Skeletal muscle satellite cell (primary cell): ENCODE data around the gene ATP6V0A1.

ENCODE experiments used
- H3K27me3 ChIP-seq: 2 replicates; pipeline ENCODE4 v1.7.0; 2013; ENCODE audit warnings: low read length; ENCODE audit not compliant: control insufficient read depth, insufficient read depth
- H3K36me3 ChIP-seq: 2 replicates; pipeline ENCODE4 v1.7.0; 2013; ENCODE audit warnings: mild to moderate bottlenecking, control low read depth, low read length; ENCODE audit not compliant: insufficient read depth
- H3K4me1 ChIP-seq: 2 replicates; pipeline ENCODE4 v1.7.0; 2013; ENCODE audit warnings: low read length; ENCODE audit not compliant: control insufficient read depth, insufficient read depth
- H3K4me2 ChIP-seq: 2 replicates; pipeline ENCODE4 v1.7.0; 2013; ENCODE audit warnings: mild to moderate bottlenecking, low read length
- H3K4me3 ChIP-seq: 2 replicates; pipeline ENCODE4 v1.7.0; 2013; ENCODE audit warnings: low read length
- H3K9ac ChIP-seq: 2 replicates; pipeline ENCODE4 v1.7.0; 2013; ENCODE audit warnings: mild to moderate bottlenecking, low read depth, low read length, moderate library complexity
- H3K9me3 ChIP-seq: replicated peaks from 2 replicates; pipeline ENCODE4 v1.7.0; 2013; ENCODE audit warnings: mild to moderate bottlenecking, control low read depth, low read length

ATP6V0A1 gene

DNA sequence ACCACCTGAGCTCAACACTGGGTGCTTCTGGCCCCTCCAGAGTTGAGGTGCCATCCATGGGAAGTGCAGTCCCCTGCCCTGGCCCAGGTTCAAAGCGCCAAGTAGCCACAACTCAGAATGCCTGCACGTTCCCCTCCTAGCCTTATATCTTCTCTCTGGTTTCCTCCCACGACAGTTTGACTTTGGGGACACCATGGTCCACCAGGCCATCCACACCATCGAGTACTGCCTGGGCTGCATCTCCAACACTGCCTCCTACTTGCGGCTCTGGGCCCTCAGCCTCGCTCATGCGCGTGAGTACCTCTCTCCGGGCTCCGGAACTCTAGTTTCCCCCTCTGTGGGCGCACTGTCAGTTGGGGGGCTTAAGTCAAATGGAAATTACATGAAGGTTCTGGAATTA, 55.0 kb downstream of the ATP6V0A1 start:
- peaks cover 16% of the 10 kb centered on the region for H3K4me1 ChIP-seq
- H3K36me3 ChIP-seq = peaks cover 34% of the 10 kb centered on the region

DNA sequence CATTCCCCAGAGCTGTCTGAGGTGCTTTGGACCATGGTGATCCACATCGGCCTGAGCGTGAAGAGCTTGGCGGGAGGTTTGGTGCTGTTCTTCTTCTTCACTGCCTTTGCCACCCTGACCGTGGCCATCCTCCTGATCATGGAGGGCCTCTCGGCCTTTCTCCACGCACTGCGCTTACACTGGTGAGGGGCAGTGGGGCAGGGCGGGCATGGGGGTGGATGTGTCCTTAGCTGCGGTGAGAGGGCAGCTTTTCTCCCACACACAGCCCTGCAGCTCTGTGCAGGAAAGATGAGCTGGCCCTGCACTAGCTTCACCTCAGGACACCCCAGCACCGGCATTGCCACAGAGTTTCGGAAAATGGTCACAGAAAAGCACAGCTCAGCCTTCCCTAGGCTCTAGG, 55.6 kb downstream of the ATP6V0A1 start:
- Histone ChIP-seq H3K4me2 (no peak overlapping the region), H3K4me1 (peaks cover 22% of the 10 kb centered on the region), H3K27me3 (no peaks in the 10 kb centered on the region), H3K9ac (no peak overlapping the region), H3K4me3 (no peak overlapping the region), H3K9me3 (no peaks in the 10 kb centered on the region), H3K36me3 (peaks cover 28% of the 10 kb centered on the region)

More for the DNA sequence above, 55.0 kb downstream of the ATP6V0A1 start:
- Histone ChIP-seq H3K9me3 (no peaks in the 10 kb centered on the region), H3K4me3 (no peak overlapping the region), H3K9ac (no peak overlapping the region), H3K27me3 (no peaks in the 10 kb centered on the region), H3K4me2 (no peak overlapping the region)

- H3K9me3 ChIP-seq = no peaks in the 10 kb centered on the region
- H3K4me2 ChIP-seq = no peak overlapping the region
- H3K4me1 ChIP-seq = peaks cover 28% of the 10 kb centered on the region
- H3K9ac ChIP-seq = no peak overlapping the region
- no peak overlapping the region for H3K4me3 ChIP-seq
- no peaks in the 10 kb centered on the region for H3K27me3 ChIP-seq
- peaks cover 22% of the 10 kb centered on the region for H3K36me3 ChIP-seq
These were observed 56.2 kb downstream of the ATP6V0A1 start for GRCh38 chr17:42514867-42515266.

GRCh38 chr17:42517516-42517915, 58.8 kb downstream of the ATP6V0A1 start:
- Histone ChIP-seq H3K36me3 (peaks cover 17% of the 10 kb centered on the region), H3K9ac (peak overlapping the region; percentile 77), H3K4me2 (peak overlapping the region; percentile 72), H3K4me1 (peaks cover 54% of the 10 kb centered on the region), H3K9me3 (no peaks in the 10 kb centered on the region), H3K4me3 (no peak overlapping the region), H3K27me3 (no peaks in the 10 kb centered on the region)

DNA sequence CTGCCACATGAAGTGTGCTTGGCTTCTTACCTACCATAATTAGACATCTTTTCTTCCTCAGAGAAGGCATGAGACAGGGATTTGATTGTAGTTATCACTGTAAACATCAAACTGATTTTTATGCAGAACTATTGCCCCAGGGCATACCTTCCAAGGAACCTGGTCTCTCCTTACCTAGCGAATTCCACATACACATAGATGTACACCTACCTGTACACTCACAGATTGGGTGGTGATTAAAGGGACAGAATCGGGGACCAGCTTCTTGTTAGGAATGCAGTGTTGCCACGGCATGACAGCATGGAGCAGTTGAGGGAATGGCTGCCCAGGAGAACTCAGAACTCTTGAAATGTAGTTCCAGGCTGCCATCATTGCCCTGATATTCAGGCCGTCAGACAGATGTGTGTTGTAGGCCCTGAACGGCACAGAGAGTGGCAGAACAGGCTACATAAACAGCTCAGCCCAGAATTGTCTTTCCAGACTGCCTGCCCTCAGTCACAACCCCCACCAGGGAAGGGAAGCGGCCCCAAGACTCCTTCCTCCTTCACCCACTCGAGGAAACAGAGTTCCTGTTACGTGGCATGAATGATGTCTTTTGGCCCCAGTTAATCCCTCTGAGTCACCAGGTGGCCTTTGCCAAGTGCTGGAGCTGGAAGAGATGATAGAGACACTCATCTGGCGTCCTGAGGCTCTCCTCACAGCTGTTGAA, 59.5 kb downstream of the ATP6V0A1 start:
- peak overlapping the region; percentile 72 for H3K4me2 ChIP-seq
- peaks cover 17% of the 10 kb centered on the region for H3K36me3 ChIP-seq
- no peaks in the 10 kb centered on the region for H3K27me3 ChIP-seq
- peak overlapping the region; percentile 9 for H3K4me3 ChIP-seq
- no peaks in the 10 kb centered on the region for H3K9me3 ChIP-seq
- peak overlapping the region; percentile 82 for H3K9ac ChIP-seq
- H3K4me1 ChIP-seq = peaks cover 58% of the 10 kb centered on the region

- Histone ChIP-seq H3K4me2 (peak overlapping the region; percentile 72), H3K4me3 (peak overlapping the region; percentile 22), H3K27me3 (no peaks in the 10 kb centered on the region), H3K36me3 (peaks cover 14% of the 10 kb centered on the region), H3K9ac (peak overlapping the region; percentile 82), H3K4me1 (peaks cover 58% of the 10 kb centered on the region), H3K9me3 (no peaks in the 10 kb centered on the region)
These were observed 60.3 kb downstream of the ATP6V0A1 start for GRCh38 chr17:42518755-42519545.

- H3K9ac ChIP-seq = peak overlapping the region; percentile 82
- peaks cover 8% of the 10 kb centered on the region for H3K36me3 ChIP-seq
- peak overlapping the region; percentile 72 for H3K4me2 ChIP-seq
- peaks cover 58% of the 10 kb centered on the region for H3K4me1 ChIP-seq
- H3K9me3 ChIP-seq = no peaks in the 10 kb centered on the region
- H3K27me3 ChIP-seq = no peaks in the 10 kb centered on the region
- peak overlapping the region; percentile 21 for H3K4me3 ChIP-seq
These were observed 61.1 kb downstream of the ATP6V0A1 start for GRCh38 chr17:42519546-42520491.

DNA sequence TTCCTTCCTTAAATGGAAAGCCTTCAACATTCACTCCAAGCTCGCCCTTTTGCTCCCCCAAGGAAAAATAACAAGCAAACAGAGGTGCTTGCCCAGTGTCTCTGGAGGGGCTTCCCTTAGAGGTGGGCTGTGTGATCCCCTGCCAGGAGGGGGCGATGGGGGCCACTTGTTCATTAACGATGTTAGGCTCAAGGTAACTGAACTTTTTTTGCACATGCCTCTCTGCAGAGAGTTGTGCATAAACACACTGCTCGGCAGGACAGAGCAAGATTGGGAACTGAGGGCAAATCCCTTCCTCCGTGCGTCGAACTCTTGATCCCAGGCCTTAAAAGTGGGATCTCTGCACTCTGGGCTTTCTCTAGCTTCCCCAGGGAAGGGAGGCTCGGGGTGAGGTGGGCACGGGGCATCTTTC, 61.9 kb downstream of the ATP6V0A1 start:
- H3K4me3 ChIP-seq = peak overlapping the region; percentile 11

DNA sequence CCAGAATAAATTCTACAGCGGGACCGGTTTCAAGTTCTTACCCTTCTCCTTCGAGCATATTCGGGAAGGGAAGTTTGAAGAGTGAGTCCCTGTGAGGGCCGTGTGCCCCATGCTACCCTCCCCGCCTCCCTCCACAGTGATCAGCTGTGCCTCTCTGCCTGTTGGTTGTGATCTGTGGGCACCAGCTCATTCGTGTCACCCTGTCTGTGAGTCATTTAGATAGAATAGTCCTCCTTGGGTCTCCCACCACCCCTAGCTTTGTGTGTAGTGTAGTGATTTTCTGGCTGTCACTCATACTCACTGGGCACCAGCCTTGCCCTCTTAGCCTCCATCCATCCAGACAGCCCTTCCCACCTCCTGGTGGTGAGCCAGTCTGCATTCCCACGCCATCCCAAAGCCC, 62.4 kb downstream of the ATP6V0A1 start:
- H3K4me2 ChIP-seq = peak overlapping the region; percentile 51
- H3K4me3 ChIP-seq = no peak overlapping the region
- H3K36me3 ChIP-seq = peaks cover 7% of the 10 kb centered on the region
- H3K27me3 ChIP-seq = no peaks in the 10 kb centered on the region
- H3K9me3 ChIP-seq = no peaks in the 10 kb centered on the region
- peaks cover 65% of the 10 kb centered on the region for H3K4me1 ChIP-seq
- H3K9ac ChIP-seq = peak overlapping the region; percentile 82

More for the DNA sequence above, 61.9 kb downstream of the ATP6V0A1 start:
- Histone ChIP-seq H3K9me3 (no peaks in the 10 kb centered on the region), H3K4me2 (peak overlapping the region; percentile 51), H3K36me3 (peaks cover 7% of the 10 kb centered on the region), H3K27me3 (no peaks in the 10 kb centered on the region), H3K9ac (peak overlapping the region; percentile 82), H3K4me1 (peaks cover 64% of the 10 kb centered on the region)

DNA sequence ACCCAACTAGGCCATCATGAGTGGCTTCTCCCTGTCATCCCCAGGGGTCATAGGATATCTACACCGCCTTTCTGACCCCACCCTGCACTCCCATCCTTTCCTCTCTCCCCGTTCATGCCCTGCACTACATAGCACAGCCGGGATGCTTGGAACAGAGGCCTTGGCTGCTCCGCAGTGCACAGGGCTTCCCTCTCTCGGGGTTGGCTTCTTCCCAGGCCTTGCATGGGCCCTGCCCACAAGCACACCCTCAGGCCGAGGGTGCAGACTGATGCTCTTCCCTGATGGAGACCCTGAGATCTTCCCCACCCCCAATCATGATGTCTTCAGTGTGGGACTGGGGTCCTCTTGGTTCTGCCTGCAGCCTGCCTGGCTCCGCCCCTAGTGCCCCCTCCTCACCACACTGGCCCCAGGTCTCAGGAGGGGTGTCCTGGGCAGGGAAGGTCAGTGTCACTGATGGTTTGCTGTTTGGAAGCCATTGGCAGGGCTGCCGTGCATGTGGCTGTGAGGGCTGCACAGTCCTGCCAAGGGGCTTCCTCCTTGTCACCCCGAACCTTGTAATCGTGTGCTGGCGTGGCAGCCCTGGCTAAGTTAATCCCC, 63.1 kb downstream of the ATP6V0A1 start:
- peak overlapping the region; percentile 42 for H3K4me2 ChIP-seq
- no peaks in the 10 kb centered on the region for H3K27me3 ChIP-seq
- H3K36me3 ChIP-seq = peaks cover 7% of the 10 kb centered on the region
- H3K4me1 ChIP-seq = peaks cover 68% of the 10 kb centered on the region
- H3K9ac ChIP-seq = peak overlapping the region; percentile 82
- H3K9me3 ChIP-seq = no peaks in the 10 kb centered on the region
- H3K4me3 ChIP-seq = peak overlapping the region; percentile 17
